T-helper 22 cell (primary cell): Measurements from ENCODE around the gene RAB21.
A peak's percentile ranks its signal among the peaks of the same experiment; 100 is the strongest.

Experiments used
- DNase-seq: peaks from one replicate; pipeline ENCODE4 v3.0.0-alpha.2; 2020; ENCODE audit warnings: low read depth

RAB21 gene

GRCh38 chr12:71754461-71755145 lies at the start of gene RAB21:
RAB21 (plus strand) TSS chr12:71754863; CDS start chr12:71755130, 267 bp downstream.
- DNase-seq = peak; percentile 99

GRCh38 chr12:71704920-71705319 lies 49.7 kb upstream of the RAB21 start:
- no peak for DNase-seq

GRCh38 chr12:71708658-71709057 lies 46.0 kb upstream of the RAB21 start:
- no peak for DNase-seq

- DNase-seq = no peak
These were observed 44.2 kb upstream of the RAB21 start for GRCh38 chr12:71710276-71711125.

- no peak for DNase-seq
These were observed 36.1 kb upstream of the RAB21 start for GRCh38 chr12:71718611-71719010.

- no peak for DNase-seq
These were observed 34.9 kb upstream of the RAB21 start for GRCh38 chr12:71719647-71720370.

GRCh38 chr12:71721783-71722505 lies 32.7 kb upstream of the RAB21 start:
- no peak for DNase-seq

GRCh38 chr12:71725011-71725410 lies 29.7 kb upstream of the RAB21 start:
- DNase-seq = no peak

- no peak for DNase-seq
These were observed 28.1 kb upstream of the RAB21 start for GRCh38 chr12:71726548-71726947.

GRCh38 chr12:71727958-71728357 lies 26.7 kb upstream of the RAB21 start:
- DNase-seq = no peak

- no peak for DNase-seq
These were observed 23.7 kb upstream of the RAB21 start for GRCh38 chr12:71730936-71731335.

GRCh38 chr12:71731439-71732356 lies 23.0 kb upstream of the RAB21 start:
- no peak for DNase-seq

- DNase-seq = no peak
These were observed 22.3 kb upstream of the RAB21 start for GRCh38 chr12:71732357-71732712.

GRCh38 chr12:71737197-71737596 lies 17.5 kb upstream of the RAB21 start:
- no peak for DNase-seq

- DNase-seq = no peak
These were observed 11.7 kb upstream of the RAB21 start for GRCh38 chr12:71742998-71743397.

GRCh38 chr12:71744522-71745300 lies 10.0 kb upstream of the RAB21 start:
- no peak for DNase-seq

- DNase-seq = no peak
These were observed 7.6 kb upstream of the RAB21 start for GRCh38 chr12:71746974-71747611.

- DNase-seq = no peak
These were observed 6.4 kb upstream of the RAB21 start for GRCh38 chr12:71748081-71748850.

- DNase-seq = no peak
These were observed 5.0 kb upstream of the RAB21 start for GRCh38 chr12:71749666-71750065.
